ENCODE data around the gene PLB1.
A peak's percentile ranks its signal among the peaks of the same experiment; 100 is the strongest.

PLB1 gene

GRCh38 chr2:28623582-28624405, 127.9 kb downstream of the PLB1 start:
- Histone ChIP-seq H3K9me3 (ENCODE audit: control insufficient read depth, low read length) (no peaks in the 10 kb centered on the region), H3K36me3 (ENCODE audit: control insufficient read depth, insufficient read depth, low read length) (no peaks in the 10 kb centered on the region), H3K4me3 (ENCODE audit: low read length) (no peak overlapping the region), H3K9ac (ENCODE audit: low read length) (no peak overlapping the region), H3K27me3 (ENCODE audit: control insufficient read depth, insufficient read depth, low read length) (no peaks in the 10 kb centered on the region), H3K4me1 (ENCODE audit: control insufficient read depth, insufficient read depth, low read length) (peaks cover 65% of the 10 kb centered on the region)

GRCh38 chr2:28624436-28624792, 128.6 kb downstream of the PLB1 start:
- no peak overlapping the region for H3K4me3 ChIP-seq (ENCODE audit: low read length)
- no peaks in the 10 kb centered on the region for H3K36me3 ChIP-seq (ENCODE audit: control insufficient read depth, insufficient read depth, low read length)
- no peaks in the 10 kb centered on the region for H3K27me3 ChIP-seq (ENCODE audit: control insufficient read depth, insufficient read depth, low read length)
- no peaks in the 10 kb centered on the region for H3K9me3 ChIP-seq (ENCODE audit: control insufficient read depth, low read length)
- H3K9ac ChIP-seq (ENCODE audit: low read length) = peak overlapping the region; percentile 72
- H3K4me1 ChIP-seq (ENCODE audit: control insufficient read depth, insufficient read depth, low read length) = peaks cover 65% of the 10 kb centered on the region

GRCh38 chr2:28624793-28625701, 129.2 kb downstream of the PLB1 start:
- Histone ChIP-seq H3K27me3 (ENCODE audit: control insufficient read depth, insufficient read depth, low read length) (no peaks in the 10 kb centered on the region), H3K9me3 (ENCODE audit: control insufficient read depth, low read length) (no peaks in the 10 kb centered on the region), H3K36me3 (ENCODE audit: control insufficient read depth, insufficient read depth, low read length) (no peaks in the 10 kb centered on the region), H3K9ac (ENCODE audit: low read length) (peak overlapping the region; percentile 72), H3K4me3 (ENCODE audit: low read length) (peak overlapping the region; percentile 34), H3K4me1 (ENCODE audit: control insufficient read depth, insufficient read depth, low read length) (peaks cover 63% of the 10 kb centered on the region)

GRCh38 chr2:28626376-28626775, 130.5 kb downstream of the PLB1 start:
- Histone ChIP-seq H3K9ac (ENCODE audit: low read length) (peak overlapping the region; percentile 24), H3K27me3 (ENCODE audit: control insufficient read depth, insufficient read depth, low read length) (no peaks in the 10 kb centered on the region), H3K4me1 (ENCODE audit: control insufficient read depth, insufficient read depth, low read length) (peaks cover 50% of the 10 kb centered on the region), H3K4me3 (ENCODE audit: low read length) (no peak overlapping the region), H3K9me3 (ENCODE audit: control insufficient read depth, low read length) (no peaks in the 10 kb centered on the region), H3K36me3 (ENCODE audit: control insufficient read depth, insufficient read depth, low read length) (no peaks in the 10 kb centered on the region)

- H3K9me3 ChIP-seq (ENCODE audit: control insufficient read depth, low read length) = no peaks in the 10 kb centered on the region
- no peaks in the 10 kb centered on the region for H3K27me3 ChIP-seq (ENCODE audit: control insufficient read depth, insufficient read depth, low read length)
- no peak overlapping the region for H3K4me3 ChIP-seq (ENCODE audit: low read length)
- H3K36me3 ChIP-seq (ENCODE audit: control insufficient read depth, insufficient read depth, low read length) = no peaks in the 10 kb centered on the region
- peaks cover 44% of the 10 kb centered on the region for H3K4me1 ChIP-seq (ENCODE audit: control insufficient read depth, insufficient read depth, low read length)
- peak overlapping the region; percentile 24 for H3K9ac ChIP-seq (ENCODE audit: low read length)
Observed at GRCh38 chr2:28626891-28627421, 131.1 kb downstream of the PLB1 start.

- H3K4me1 ChIP-seq (ENCODE audit: control insufficient read depth, insufficient read depth, low read length) = peaks cover 36% of the 10 kb centered on the region
- H3K9ac ChIP-seq (ENCODE audit: low read length) = no peak overlapping the region
- no peak overlapping the region for H3K4me3 ChIP-seq (ENCODE audit: low read length)
- H3K9me3 ChIP-seq (ENCODE audit: control insufficient read depth, low read length) = no peaks in the 10 kb centered on the region
- no peaks in the 10 kb centered on the region for H3K27me3 ChIP-seq (ENCODE audit: control insufficient read depth, insufficient read depth, low read length)
- H3K36me3 ChIP-seq (ENCODE audit: control insufficient read depth, insufficient read depth, low read length) = no peaks in the 10 kb centered on the region
Observed at GRCh38 chr2:28627722-28628480, 132.0 kb downstream of the PLB1 start.

- Histone ChIP-seq H3K36me3 (ENCODE audit: control insufficient read depth, insufficient read depth, low read length) (no peaks in the 10 kb centered on the region), H3K4me3 (ENCODE audit: low read length) (no peak overlapping the region), H3K27me3 (ENCODE audit: control insufficient read depth, insufficient read depth, low read length) (no peaks in the 10 kb centered on the region), H3K9me3 (ENCODE audit: control insufficient read depth, low read length) (no peaks in the 10 kb centered on the region), H3K4me1 (ENCODE audit: control insufficient read depth, insufficient read depth, low read length) (peaks cover 39% of the 10 kb centered on the region), H3K9ac (ENCODE audit: low read length) (no peak overlapping the region)
Observed at GRCh38 chr2:28628506-28628905, 132.6 kb downstream of the PLB1 start.

GRCh38 chr2:28628987-28629386, 133.1 kb downstream of the PLB1 start:
- H3K9ac ChIP-seq (ENCODE audit: low read length) = no peak overlapping the region
- H3K36me3 ChIP-seq (ENCODE audit: control insufficient read depth, insufficient read depth, low read length) = no peaks in the 10 kb centered on the region
- H3K27me3 ChIP-seq (ENCODE audit: control insufficient read depth, insufficient read depth, low read length) = no peaks in the 10 kb centered on the region
- no peaks in the 10 kb centered on the region for H3K9me3 ChIP-seq (ENCODE audit: control insufficient read depth, low read length)
- H3K4me3 ChIP-seq (ENCODE audit: low read length) = no peak overlapping the region
- peaks cover 44% of the 10 kb centered on the region for H3K4me1 ChIP-seq (ENCODE audit: control insufficient read depth, insufficient read depth, low read length)

GRCh38 chr2:28629910-28630309, 134.1 kb downstream of the PLB1 start:
- Histone ChIP-seq H3K4me3 (ENCODE audit: low read length) (no peak overlapping the region), H3K27me3 (ENCODE audit: control insufficient read depth, insufficient read depth, low read length) (no peaks in the 10 kb centered on the region), H3K36me3 (ENCODE audit: control insufficient read depth, insufficient read depth, low read length) (no peaks in the 10 kb centered on the region), H3K9me3 (ENCODE audit: control insufficient read depth, low read length) (no peaks in the 10 kb centered on the region), H3K9ac (ENCODE audit: low read length) (no peak overlapping the region), H3K4me1 (ENCODE audit: control insufficient read depth, insufficient read depth, low read length) (peaks cover 49% of the 10 kb centered on the region)

- H3K36me3 ChIP-seq (ENCODE audit: control insufficient read depth, insufficient read depth, low read length) = no peaks in the 10 kb centered on the region
- H3K9me3 ChIP-seq (ENCODE audit: control insufficient read depth, low read length) = no peaks in the 10 kb centered on the region
- H3K27me3 ChIP-seq (ENCODE audit: control insufficient read depth, insufficient read depth, low read length) = no peaks in the 10 kb centered on the region
- peaks cover 49% of the 10 kb centered on the region for H3K4me1 ChIP-seq (ENCODE audit: control insufficient read depth, insufficient read depth, low read length)
- no peak overlapping the region for H3K9ac ChIP-seq (ENCODE audit: low read length)
- no peak overlapping the region for H3K4me3 ChIP-seq (ENCODE audit: low read length)
Observed at GRCh38 chr2:28630341-28630740, 134.5 kb downstream of the PLB1 start.

GRCh38 chr2:28631514-28632206, 135.8 kb downstream of the PLB1 start:
- no peak overlapping the region for H3K4me3 ChIP-seq (ENCODE audit: low read length)
- peaks cover 43% of the 10 kb centered on the region for H3K4me1 ChIP-seq (ENCODE audit: control insufficient read depth, insufficient read depth, low read length)
- no peaks in the 10 kb centered on the region for H3K36me3 ChIP-seq (ENCODE audit: control insufficient read depth, insufficient read depth, low read length)
- no peak overlapping the region for H3K9ac ChIP-seq (ENCODE audit: low read length)
- H3K27me3 ChIP-seq (ENCODE audit: control insufficient read depth, insufficient read depth, low read length) = no peaks in the 10 kb centered on the region
- H3K9me3 ChIP-seq (ENCODE audit: control insufficient read depth, low read length) = no peaks in the 10 kb centered on the region

Data from mucosa of stomach (tissue), 1 donor.